RPMI8226 (cell line): Measurements from ENCODE around the gene FBXO4.

ENCODE experiments used
- DNase-seq: peaks from one replicate; pipeline ENCODE4 v3.0.0-alpha.2; 2015

Gene FBXO4

DNA sequence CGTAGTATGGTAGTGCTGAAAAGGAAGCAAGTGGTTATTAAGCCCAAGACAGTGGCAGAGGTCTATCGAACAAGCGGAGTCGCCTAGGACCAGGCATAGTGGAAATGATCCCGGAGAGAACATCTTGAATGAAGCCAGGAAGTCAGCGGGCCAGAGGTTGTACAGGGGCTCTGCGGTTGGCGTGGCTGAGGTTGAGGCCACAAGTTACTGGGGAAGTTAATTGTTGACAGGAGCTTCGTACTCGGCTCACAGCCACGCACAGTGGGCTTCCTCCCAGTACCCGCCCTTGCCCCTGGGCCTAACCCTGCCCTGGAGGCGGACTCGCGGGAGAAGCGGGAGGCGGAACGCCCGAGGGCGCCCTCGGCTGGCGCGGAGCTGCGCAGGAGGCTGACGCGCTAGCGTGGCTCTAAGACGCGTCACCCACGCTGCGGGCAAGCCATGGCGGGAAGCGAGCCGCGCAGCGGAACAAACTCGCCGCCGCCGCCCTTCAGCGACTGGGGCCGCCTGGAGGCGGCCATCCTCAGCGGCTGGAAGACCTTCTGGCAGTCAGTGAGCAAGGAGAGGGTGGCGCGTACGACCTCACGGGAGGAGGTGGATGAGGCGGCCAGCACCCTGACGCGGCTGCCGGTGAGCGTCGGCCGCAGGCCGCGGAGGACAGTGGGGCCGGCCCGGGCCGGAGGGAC is at the start of gene FBXO4:
Gene FBXO4 (plus strand): TSS at position 410 of the 683 bp plus-strand sequence. CDS start 29 bp downstream, at position 439.
- peak; percentile 90 for DNase-seq

- no peak for DNase-seq
These were observed 48.4 kb upstream of the FBXO4 start for GRCh38 chr5:41876678-41877077.

- DNase-seq: no peak
These were observed 47.7 kb upstream of the FBXO4 start for GRCh38 chr5:41877408-41877807.

DNA sequence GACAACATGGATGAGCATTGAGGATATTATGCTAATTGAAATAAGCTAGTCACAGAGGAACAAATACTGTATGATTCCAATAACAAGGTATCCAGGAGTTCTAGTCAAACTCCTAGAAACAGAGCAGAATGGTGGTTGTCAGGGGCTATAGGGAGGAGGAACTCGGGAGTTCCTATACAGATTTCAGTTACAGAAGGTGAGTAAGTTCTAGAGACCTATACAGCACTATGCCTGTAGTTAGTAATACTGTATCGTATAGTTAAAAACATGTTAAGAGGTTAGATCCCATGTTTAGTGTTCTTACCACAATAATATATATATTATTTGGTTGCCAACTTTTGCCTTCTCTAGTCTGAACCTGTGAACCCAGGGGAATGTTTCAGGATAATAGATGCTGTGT is 46.9 kb upstream of the FBXO4 start:
- no peak for DNase-seq

DNA sequence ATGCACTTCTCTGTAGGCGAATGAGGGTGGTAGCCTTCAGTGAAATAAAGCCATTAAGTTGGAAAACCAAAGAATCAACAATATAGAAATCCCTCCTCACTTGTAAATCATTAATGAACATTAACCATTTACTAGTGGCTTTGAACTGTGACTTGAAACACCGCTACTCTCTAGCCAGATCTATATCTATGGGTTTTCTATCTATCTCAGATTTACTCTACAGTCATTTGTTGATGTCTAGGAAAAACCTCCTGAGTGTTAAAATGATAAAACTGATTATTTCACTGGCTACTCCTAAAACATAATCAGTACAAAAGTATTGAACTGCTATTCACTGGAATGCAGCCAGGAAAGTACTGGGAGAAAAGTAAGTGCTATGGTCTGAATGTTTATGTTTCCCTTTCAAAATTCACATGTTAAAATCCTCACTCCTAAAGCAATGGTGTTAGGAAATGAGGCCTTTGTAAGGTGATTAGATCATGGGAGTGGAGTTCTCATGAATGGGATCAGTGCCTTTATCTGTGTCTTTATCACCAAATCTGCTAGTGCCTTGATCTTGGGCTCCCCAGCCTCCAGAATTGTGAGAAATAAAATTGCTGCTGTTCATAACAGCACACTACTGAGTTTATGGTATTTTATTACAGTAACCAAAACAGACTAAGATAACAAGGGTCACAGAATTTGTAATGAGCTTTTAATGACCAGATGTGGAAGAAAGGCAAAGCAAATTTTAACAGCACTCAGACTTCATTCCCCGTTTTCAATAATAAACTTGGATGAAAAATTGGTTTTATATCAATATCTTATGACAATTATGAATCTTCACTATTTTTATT is 46.2 kb upstream of the FBXO4 start:
- DNase-seq: no peak

DNA sequence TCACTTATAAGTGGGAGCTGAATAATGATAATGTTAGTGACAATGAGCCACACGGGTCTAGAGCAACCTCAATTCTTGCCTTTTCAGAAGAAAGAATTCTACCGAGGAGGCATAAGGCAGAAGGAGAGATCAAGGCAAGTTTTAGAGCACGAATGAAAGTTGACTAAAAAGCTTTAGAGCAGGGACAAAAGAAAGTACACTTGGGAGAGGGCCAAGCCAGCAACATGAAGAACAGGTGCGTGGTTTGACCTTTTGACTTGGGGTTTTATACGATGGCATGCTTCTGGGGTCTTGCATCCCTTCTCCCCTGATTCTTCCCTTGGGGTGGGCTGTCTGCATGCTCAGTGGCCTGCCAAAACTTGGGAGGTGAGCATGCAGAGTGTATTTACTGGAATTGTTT is 42.3 kb upstream of the FBXO4 start:
- DNase-seq: peak; percentile 61

DNA sequence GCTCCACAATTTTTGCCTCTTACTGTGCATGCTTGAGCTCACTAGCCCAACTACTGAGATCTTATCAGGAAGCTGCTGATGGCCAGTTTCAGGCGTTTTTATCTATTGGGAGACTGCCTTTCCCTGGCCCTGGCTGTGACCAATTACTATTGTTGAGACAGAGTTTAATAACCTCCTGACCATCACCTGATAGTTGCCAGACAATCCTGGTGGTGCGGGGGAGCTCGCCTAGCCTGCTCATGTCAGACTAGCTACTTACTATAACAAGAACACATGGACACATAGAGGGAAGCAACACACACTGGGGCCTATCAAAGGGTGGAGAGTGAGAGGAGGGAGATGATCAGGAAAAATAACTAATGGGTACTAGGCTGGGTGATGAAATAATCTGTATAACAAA is 41.8 kb upstream of the FBXO4 start:
- DNase-seq: no peak

DNA sequence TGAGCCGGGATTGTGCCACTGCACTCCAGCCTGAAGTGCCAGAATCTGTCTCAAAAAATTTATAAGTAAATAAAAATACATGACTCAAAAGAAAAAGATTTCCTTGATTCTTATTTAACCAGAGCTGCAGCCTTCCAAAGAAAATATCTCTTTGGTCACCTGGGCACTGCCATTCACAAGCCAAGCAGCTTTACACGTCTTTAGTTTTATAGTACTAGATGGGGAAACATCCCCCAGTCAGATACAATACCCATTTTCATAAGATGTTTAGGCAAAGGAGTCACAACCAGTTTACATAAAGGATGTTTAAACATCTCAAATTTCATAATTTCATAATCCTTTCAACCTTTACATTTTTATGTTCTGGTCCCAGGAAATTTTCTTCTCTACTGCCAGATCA is 41.1 kb upstream of the FBXO4 start:
- DNase-seq: no peak

DNA sequence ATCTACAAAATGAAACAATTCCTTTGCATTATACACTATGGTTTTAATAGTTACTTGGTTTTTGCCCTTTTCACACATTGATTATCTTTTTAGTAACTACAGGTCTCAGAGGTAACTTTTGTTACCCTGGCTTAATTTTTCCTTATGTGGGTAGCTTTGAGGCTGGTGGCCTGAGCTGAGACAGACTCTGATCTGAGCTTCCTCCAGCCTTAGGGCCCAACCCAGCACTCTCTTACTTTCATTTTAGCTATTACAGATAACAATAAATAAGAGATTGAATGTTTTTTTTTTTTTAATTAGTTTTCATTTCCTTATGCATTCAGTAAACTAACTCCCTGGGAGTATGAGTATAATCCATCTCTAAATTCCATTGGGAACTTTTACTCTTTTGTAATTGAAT is 39.8 kb upstream of the FBXO4 start:
- DNase-seq: no peak

GRCh38 chr5:41891066-41891707 is 33.9 kb upstream of the FBXO4 start:
- DNase-seq: no peak

GRCh38 chr5:41892031-41892430 is 33.0 kb upstream of the FBXO4 start:
- DNase-seq: no peak

- no peak for DNase-seq
These were observed 31.8 kb upstream of the FBXO4 start for GRCh38 chr5:41893074-41893851.

DNA sequence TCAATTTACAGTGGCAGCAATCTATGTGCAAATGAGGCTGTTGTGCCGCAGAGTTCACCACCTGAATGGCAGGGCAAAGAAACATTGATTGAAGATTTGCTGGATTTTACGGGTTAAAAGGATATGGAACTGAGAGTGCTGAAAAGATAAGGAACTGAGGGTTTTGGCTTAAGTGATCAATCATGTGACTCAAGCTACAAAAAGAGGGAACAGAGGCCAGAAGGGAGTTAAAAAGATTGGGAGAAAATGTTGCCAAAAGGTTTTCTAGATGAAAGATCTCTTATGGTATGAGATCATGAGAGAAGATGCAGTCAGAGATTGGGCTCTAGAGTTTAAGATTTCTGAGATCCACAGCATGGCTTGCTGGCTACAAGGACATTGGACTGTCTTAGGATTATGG is 28.9 kb upstream of the FBXO4 start:
- no peak for DNase-seq

- peak; percentile 29 for DNase-seq
These were observed 21.6 kb upstream of the FBXO4 start for GRCh38 chr5:41903382-41903891.

GRCh38 chr5:41903892-41904799 is 20.9 kb upstream of the FBXO4 start, which contains the start of gene RIMOC1:
Gene RIMOC1 (plus strand): TSS chr5:41904344. CDS start chr5:41904368, 24 bp downstream.
- DNase-seq: peak; percentile 100

DNA sequence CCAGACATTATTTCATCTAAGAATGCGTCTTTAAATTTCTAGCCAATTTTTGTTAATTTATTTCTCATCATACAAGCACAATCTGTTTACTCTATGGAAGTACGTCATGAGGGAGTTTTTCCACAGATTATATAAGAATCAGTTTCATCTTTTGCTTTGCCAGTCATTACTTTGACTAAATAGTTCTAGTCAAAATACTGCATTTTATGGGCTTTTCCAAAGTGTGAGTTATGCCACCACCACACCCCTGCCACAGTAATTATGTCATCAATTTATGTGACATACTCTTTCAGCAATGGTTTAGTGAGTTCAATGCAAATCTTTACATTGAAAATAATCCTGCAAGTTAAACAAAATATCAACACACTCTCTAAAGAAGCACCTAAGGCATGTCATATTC is 18.9 kb upstream of the FBXO4 start:
- no peak for DNase-seq

- DNase-seq: no peak
These were observed 16.6 kb upstream of the FBXO4 start for GRCh38 chr5:41908374-41909079.

- peak; percentile 82 for DNase-seq
These were observed 7.0 kb upstream of the FBXO4 start for GRCh38 chr5:41918105-41918504.

- peak; percentile 59 for DNase-seq
These were observed 3.9 kb upstream of the FBXO4 start for GRCh38 chr5:41921166-41921565.

DNA sequence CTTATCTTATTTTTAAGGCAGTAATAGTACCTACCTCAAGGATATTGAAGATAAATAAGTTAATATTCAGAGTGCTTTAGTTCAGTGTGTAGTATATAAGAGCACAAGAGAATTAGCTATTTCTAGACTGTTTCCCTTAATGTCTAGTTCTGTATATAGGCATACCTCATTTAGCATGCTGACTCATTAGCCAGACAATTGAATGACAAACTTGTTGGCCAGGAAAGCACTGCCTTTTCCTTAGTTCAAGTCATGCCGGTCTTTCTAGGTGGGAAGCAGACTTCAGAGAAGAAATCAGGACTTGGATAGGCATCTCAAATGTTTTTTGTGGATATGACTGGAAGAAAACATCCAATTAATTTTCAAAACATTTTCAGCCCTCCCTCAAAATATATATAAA is 3.2 kb upstream of the FBXO4 start:
- DNase-seq: peak; percentile 14

- no peak for DNase-seq
These were observed 582 bp upstream of the FBXO4 start for GRCh38 chr5:41924526-41924871.
